ENCODE results near the gene RPL22. TPM values are rescaled to one million over a fixed set of nuclear protein-coding genes. Genes with fewer than 3 reads are reported as not detected.

RPL22 gene
- total RNA-seq, 6 experiments from 2014 or later = 233 to 341 (median 324) TPM

DNA sequence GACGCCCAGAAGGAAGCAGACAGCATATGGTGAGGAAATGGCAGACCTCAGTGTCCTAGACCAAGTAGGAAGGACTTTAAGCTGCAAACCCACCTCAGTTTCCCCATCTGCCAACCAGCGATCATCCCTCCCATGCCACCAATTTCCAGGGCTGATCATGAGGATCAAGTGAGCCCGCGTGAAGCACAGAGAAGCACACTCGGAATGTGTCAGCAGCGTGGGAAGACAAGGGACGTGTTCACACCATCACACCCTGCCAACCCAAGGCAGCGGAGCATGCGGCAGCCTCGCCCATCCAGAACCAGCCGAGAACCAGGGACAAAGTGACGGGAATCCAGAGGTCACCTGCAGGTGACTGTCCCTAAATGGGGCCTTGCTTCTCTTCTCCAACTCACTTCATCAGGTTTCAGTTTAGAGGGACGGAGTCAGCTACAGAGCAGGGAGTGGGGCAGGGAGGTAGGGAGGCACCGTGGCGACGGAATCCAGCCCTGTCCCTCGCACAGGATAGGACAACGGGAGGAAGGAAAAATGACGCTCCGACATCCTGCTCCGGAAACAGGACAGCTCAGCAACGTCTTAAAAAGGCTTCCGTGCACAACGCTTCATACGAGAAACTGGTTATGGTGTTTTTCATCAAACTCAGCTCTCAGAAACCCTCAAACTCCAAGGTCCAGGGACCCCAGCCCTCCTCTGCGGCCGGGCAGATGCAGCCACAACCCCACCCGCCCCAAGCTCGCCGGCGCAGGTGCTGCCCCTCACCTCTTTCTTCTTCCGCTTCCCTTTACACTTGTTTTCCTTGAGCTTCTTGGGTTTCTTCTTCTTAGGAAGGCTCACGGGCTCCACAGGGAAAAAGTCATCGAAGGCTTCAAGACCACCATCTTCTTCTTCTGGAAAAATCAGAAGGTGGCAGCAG, 31.7 kb downstream of the RPL22 start:
- Mint-ChIP-seq H3K36me3 (ENCODE audit: low read depth) (no peaks in the 10 kb centered on the region), H3K4me1 (ENCODE audit: low read depth) (no peaks in the 10 kb centered on the region), H3K4me3 (no peak overlapping the region), H3K27me3 (ENCODE audit: insufficient read depth) (peaks cover 51% of the 10 kb centered on the region), H3K27ac (no peak overlapping the region), H3K9me3 (no peaks in the 10 kb centered on the region)
- TF ChIP-seq, protein P1, sequence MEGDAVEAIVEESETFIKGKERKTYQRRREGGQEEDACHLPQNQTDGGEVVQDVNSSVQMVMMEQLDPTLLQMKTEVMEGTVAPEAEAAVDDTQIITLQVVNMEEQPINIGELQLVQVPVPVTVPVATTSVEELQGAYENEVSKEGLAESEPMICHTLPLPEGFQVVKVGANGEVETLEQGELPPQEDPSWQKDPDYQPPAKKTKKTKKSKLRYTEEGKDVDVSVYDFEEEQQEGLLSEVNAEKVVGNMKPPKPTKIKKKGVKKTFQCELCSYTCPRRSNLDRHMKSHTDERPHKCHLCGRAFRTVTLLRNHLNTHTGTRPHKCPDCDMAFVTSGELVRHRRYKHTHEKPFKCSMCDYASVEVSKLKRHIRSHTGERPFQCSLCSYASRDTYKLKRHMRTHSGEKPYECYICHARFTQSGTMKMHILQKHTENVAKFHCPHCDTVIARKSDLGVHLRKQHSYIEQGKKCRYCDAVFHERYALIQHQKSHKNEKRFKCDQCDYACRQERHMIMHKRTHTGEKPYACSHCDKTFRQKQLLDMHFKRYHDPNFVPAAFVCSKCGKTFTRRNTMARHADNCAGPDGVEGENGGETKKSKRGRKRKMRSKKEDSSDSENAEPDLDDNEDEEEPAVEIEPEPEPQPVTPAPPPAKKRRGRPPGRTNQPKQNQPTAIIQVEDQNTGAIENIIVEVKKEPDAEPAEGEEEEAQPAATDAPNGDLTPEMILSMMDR (IDR thresholded peaks at IDR 0.05) = no peak
- DNase-seq = no peak

DNA sequence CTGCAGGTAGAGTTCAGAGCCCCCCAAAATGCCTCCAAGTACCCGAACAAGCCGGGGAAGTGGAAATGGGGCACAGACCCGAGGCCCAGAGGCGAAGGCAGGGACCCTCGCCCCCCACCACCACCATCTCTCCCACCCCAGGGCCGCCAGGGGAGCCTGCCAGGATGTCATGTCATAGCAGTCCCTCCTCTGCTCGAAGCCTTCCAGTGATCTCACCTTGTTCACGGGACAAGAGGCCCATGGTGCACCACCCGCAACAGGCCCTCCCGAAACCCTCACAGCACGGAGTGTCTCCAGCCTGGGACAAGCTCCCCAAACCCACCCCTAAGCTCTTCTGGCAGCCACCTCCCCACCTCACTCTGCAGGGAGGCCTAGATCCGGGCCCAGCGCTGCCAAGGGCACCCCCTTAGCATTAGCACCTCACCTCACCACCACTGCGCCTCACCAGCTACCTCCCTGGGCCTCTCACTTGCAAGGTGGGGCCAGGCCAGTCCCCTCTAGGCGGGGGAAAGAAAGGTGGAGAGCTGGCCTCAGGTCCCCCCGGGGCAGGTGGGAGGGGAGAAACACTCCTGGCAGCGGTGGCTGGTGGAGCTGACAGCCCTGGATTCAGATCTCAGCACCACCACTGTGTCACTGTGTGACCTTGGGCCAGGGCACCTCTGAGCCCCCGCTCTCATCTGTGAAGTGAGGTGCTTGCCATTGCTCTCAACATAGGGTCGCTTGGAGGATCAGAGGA, 32.6 kb downstream of the RPL22 start:
- DNase-seq = no peak
- no peaks in the 10 kb centered on the region for H3K36me3 Mint-ChIP-seq (ENCODE audit: low read depth)
- no peak overlapping the region for H3K4me3 Mint-ChIP-seq
- H3K27ac Mint-ChIP-seq = no peak overlapping the region
- H3K9me3 Mint-ChIP-seq = no peaks in the 10 kb centered on the region
- no peaks in the 10 kb centered on the region for H3K4me1 Mint-ChIP-seq (ENCODE audit: low read depth)
- TF ChIP-seq, protein P1 (IDR thresholded peaks at IDR 0.05) = no peak
- peaks cover 59% of the 10 kb centered on the region for H3K27me3 Mint-ChIP-seq (ENCODE audit: insufficient read depth)

DNA sequence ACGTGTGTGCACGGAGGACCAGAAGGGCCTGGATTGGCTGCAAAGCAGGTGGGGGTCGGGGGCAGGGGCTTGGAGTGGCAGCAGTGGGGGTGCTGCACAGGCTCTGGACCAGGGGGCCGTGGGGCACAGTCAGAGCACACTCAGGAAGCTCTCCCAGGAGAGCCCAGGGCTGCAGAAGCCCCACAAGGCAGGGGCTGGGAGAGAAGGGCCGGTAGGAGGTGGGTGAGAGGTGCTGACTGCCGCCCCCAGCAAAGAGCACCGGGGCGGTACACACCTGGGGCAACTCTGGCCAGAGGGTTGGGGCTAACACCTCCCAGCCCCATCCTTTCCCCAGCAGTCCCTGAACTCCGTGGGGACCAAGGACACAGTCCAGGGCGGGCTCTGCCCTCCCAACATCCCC, 33.2 kb downstream of the RPL22 start:
- H3K4me3 Mint-ChIP-seq = no peak overlapping the region
- no peaks in the 10 kb centered on the region for H3K9me3 Mint-ChIP-seq
- H3K36me3 Mint-ChIP-seq (ENCODE audit: low read depth) = no peaks in the 10 kb centered on the region

DNA sequence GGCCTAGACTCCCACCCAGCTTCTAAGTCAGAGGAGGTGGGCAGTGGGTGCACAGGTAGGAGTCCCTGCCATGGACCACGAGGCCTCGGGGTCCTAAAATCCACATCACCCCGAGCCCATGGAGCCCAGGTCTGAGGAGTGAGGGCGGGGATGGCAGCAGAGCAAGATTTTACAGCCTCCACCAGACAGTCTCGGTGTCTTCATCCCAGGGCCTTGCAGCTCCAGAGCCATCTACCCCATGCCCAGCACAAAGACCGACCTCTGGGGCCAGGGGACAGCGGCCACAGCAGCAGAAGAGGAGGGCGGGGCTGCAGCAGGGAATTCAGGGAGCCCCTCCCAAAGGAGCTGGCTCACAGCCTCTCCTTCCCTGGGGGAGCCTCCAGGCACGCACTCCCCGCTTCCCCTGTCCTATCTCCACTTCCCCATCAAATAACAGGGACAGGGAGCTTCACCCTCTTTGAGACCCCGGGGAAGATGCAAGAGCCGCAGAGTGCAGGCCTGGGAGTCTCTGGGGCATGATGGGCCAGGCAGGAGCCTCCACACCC, 33.9 kb downstream of the RPL22 start:
- no peak overlapping the region for H3K4me3 Mint-ChIP-seq
- peaks cover 63% of the 10 kb centered on the region for H3K27me3 Mint-ChIP-seq (ENCODE audit: insufficient read depth)
- no peaks in the 10 kb centered on the region for H3K4me1 Mint-ChIP-seq (ENCODE audit: low read depth)
- no peaks in the 10 kb centered on the region for H3K9me3 Mint-ChIP-seq
- DNase-seq = no peak
- no peaks in the 10 kb centered on the region for H3K36me3 Mint-ChIP-seq (ENCODE audit: low read depth)
- TF ChIP-seq, protein P1 (IDR thresholded peaks at IDR 0.05) = no peak
- no peak overlapping the region for H3K27ac Mint-ChIP-seq

More for the DNA sequence above, 33.2 kb downstream of the RPL22 start:
- TF ChIP-seq, protein P1 (IDR thresholded peaks at IDR 0.05) = no peak
- H3K27me3 Mint-ChIP-seq (ENCODE audit: insufficient read depth) = peaks cover 58% of the 10 kb centered on the region
- H3K27ac Mint-ChIP-seq = no peak overlapping the region
- DNase-seq = no peak
- H3K4me1 Mint-ChIP-seq (ENCODE audit: low read depth) = no peaks in the 10 kb centered on the region

DNA sequence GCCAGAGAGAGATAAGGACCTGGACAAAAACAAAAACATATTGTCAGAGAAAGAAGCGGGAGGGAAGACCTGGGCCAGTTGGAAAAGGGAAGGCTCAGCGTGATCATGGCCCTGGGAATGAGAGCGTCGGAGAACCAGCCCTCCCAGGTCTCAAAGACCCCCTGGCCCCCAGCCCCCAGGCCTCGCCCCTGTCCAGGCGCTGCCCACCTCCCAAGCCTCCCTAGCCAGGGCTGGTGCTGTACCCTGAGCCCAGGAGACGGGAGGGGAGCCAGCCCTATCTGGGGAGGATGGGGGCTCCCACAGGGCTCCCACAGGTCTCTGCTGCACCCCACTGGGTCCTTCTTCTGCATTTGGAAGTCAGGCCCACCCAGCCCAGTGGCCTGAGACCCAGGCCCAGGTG, 34.4 kb downstream of the RPL22 start:
- Mint-ChIP-seq H3K9me3 (no peaks in the 10 kb centered on the region), H3K4me3 (no peak overlapping the region), H3K27ac (no peak overlapping the region), H3K27me3 (ENCODE audit: insufficient read depth) (peaks cover 63% of the 10 kb centered on the region), H3K36me3 (ENCODE audit: low read depth) (no peaks in the 10 kb centered on the region), H3K4me1 (ENCODE audit: low read depth) (no peaks in the 10 kb centered on the region)
- DNase-seq = no peak
- TF ChIP-seq, protein P1 (IDR thresholded peaks at IDR 0.05) = no peak
